ENCODE results near the gene TTF2. TPM values are rescaled to one million over a fixed set of nuclear protein-coding genes. Genes with fewer than 3 reads are reported as not detected.
A peak's percentile ranks its signal among the peaks of the same experiment; 100 is the strongest.

Gene TTF2
- polyA plus RNA-seq = 13.4 to 23.0 TPM (median 15.8 TPM) in 3 replicates
- 25.9 TPM for polyA plus RNA-seq (2011; ENCODE audit: low read depth)
- polyA plus RNA-seq (2011; cell fraction: cytosol; rRNA removed) = 9.0 and 9.4 TPM in 2 replicates
- 25.7 and 28.2 TPM in 2 replicates for polyA plus RNA-seq (2011; cell fraction: nucleus; rRNA removed)
- 9.2 and 16.5 TPM in 2 replicates for polyA plus RNA-seq (2012; ENCODE audit: low replicate concordance)
- polyA minus RNA-seq = 13.1 to 21.8 TPM (median 16.2 TPM) in 3 replicates
- polyA minus RNA-seq (2011; cell fraction: cytosol; rRNA and poly(A)+ RNA removed) = 5.6 TPM
- 11.4 and 19.6 TPM in 2 replicates for polyA minus RNA-seq (2011; cell fraction: nucleus; rRNA and poly(A)+ RNA removed)

- H3K4me2 ChIP-seq (ENCODE audit: control insufficient read depth, extremely low read depth, insufficient read depth, low read depth, low read length) = peak within 1 kb of the TSS; percentile 91
- no peaks in the 10 kb centered on the region for H4K20me1 ChIP-seq (ENCODE audit: control insufficient read depth, extremely low read depth, insufficient read depth, low read length)
- TF ChIP-seq, protein P1, sequence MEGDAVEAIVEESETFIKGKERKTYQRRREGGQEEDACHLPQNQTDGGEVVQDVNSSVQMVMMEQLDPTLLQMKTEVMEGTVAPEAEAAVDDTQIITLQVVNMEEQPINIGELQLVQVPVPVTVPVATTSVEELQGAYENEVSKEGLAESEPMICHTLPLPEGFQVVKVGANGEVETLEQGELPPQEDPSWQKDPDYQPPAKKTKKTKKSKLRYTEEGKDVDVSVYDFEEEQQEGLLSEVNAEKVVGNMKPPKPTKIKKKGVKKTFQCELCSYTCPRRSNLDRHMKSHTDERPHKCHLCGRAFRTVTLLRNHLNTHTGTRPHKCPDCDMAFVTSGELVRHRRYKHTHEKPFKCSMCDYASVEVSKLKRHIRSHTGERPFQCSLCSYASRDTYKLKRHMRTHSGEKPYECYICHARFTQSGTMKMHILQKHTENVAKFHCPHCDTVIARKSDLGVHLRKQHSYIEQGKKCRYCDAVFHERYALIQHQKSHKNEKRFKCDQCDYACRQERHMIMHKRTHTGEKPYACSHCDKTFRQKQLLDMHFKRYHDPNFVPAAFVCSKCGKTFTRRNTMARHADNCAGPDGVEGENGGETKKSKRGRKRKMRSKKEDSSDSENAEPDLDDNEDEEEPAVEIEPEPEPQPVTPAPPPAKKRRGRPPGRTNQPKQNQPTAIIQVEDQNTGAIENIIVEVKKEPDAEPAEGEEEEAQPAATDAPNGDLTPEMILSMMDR (optimal IDR thresholded peaks at IDR 0.05 in 1 of 3, IDR thresholded peaks at IDR 0.05 in 1 of 3, conservative IDR thresholded peaks at IDR 0.05 in 1 of 3; ENCODE audit: extremely low read depth in 1 of 3, insufficient read depth in 2 of 3, low read length in 3 of 3) = peak in 1 of 3 experiments; percentile 23
- no peak for TF ChIP-seq EZH2 (IDR thresholded peaks at IDR 0.05; ENCODE audit: low read length)
- H3K9me1 ChIP-seq (ENCODE audit: control insufficient read depth, extremely low read depth, insufficient read depth, low read length) = no peaks in the 10 kb centered on the region
- peaks cover 2% of the 10 kb centered on the region for H3K79me2 ChIP-seq (ENCODE audit: control insufficient read depth, insufficient read depth, low read length)
- H3K9ac ChIP-seq (ENCODE audit: control insufficient read depth, extremely low read depth, insufficient read depth, low read length) = peak within 1 kb of the TSS; percentile 98
- no peaks in the 10 kb centered on the region for H3K27me3 ChIP-seq (ENCODE audit: control insufficient read depth, extremely low read depth, insufficient read depth, low read length)
- peaks cover 0 to 2% of the 10 kb centered on the region in 2 experiments for H3K36me3 ChIP-seq (ENCODE audit: control insufficient read depth in 2 of 2, extremely low read depth in 1 of 2, insufficient read depth in 2 of 2, low read length in 2 of 2)
- DNase-seq (ENCODE audit: low read depth, low spot score) (peak; percentile 94), FAIRE-seq (peak; percentile 67)
- peak within 1 kb of the TSS; percentile 88 to 97 (median 93) for H3K4me3 ChIP-seq (ENCODE audit: control insufficient read depth in 2 of 3, extremely low read depth in 1 of 3, insufficient read depth in 2 of 3, low read depth in 1 of 3, low read length in 3 of 3)
- peak within 1 kb of the TSS; percentile 97 for H3K27ac ChIP-seq (ENCODE audit: control insufficient read depth, insufficient read depth, low read length)
- H2AFZ ChIP-seq (ENCODE audit: control insufficient read depth, low read length) = peak within 1 kb of the TSS; percentile 94
- no peaks in the 10 kb centered on the region for H3K9me3 ChIP-seq (ENCODE audit: control insufficient read depth, low read depth, low read length)
- dilution Hi-C loops (cut with MboI; ENCODE audit: extremely low pct_ligation_motif_present, low sequenced_read_pairs) = no loop called here
- H3K4me1 ChIP-seq (ENCODE audit: control insufficient read depth, extremely low read depth, insufficient read depth, low read length) = peaks cover 26% of the 10 kb centered on the region
Observed at GRCh38 chr1:117059678-117060440, at the start of gene TTF2. TSS of gene TTF2 (plus strand) at chr1:117060326. CDS start at chr1:117060347, 21 bp downstream.

- Histone ChIP-seq H3K4me2 (ENCODE audit: control insufficient read depth, extremely low read depth, insufficient read depth, low read depth, low read length) (no peak overlapping the region), H4K20me1 (ENCODE audit: control insufficient read depth, extremely low read depth, insufficient read depth, low read length) (no peaks in the 10 kb centered on the region), H3K9me1 (ENCODE audit: control insufficient read depth, extremely low read depth, insufficient read depth, low read length) (peaks cover 2% of the 10 kb centered on the region), H2AFZ (ENCODE audit: control insufficient read depth, low read length) (no peak overlapping the region), H3K9ac (ENCODE audit: control insufficient read depth, extremely low read depth, insufficient read depth, low read length) (no peak overlapping the region), H3K27ac (ENCODE audit: control insufficient read depth, insufficient read depth, low read length) (no peak overlapping the region), H3K79me2 (ENCODE audit: control insufficient read depth, insufficient read depth, low read length) (no peaks in the 10 kb centered on the region), H3K27me3 (ENCODE audit: control insufficient read depth, extremely low read depth, insufficient read depth, low read length) (no peaks in the 10 kb centered on the region), H3K4me1 (ENCODE audit: control insufficient read depth, extremely low read depth, insufficient read depth, low read length) (peaks cover 7% of the 10 kb centered on the region), H3K9me3 (ENCODE audit: control insufficient read depth, low read depth, low read length) (no peaks in the 10 kb centered on the region), H3K4me3 (ENCODE audit: control insufficient read depth in 2 of 3, extremely low read depth in 1 of 3, insufficient read depth in 2 of 3, low read depth in 1 of 3, low read length in 3 of 3) (no peak overlapping the region), H3K36me3 (ENCODE audit: control insufficient read depth in 2 of 2, extremely low read depth in 1 of 2, insufficient read depth in 2 of 2, low read length in 2 of 2) (peaks cover 0 to 5% of the 10 kb centered on the region in 2 experiments)
- TF ChIP-seq, protein P1 (optimal IDR thresholded peaks at IDR 0.05 in 1 of 3, IDR thresholded peaks at IDR 0.05 in 1 of 3, conservative IDR thresholded peaks at IDR 0.05 in 1 of 3; ENCODE audit: extremely low read depth in 1 of 3, insufficient read depth in 2 of 3, low read length in 3 of 3) = peak in 1 of 3 experiments; percentile 25
- no peak for TF ChIP-seq EZH2 (IDR thresholded peaks at IDR 0.05; ENCODE audit: low read length)
- dilution Hi-C loops (cut with MboI; ENCODE audit: extremely low pct_ligation_motif_present, low sequenced_read_pairs) = no loop called here
- DNase-seq (ENCODE audit: low read depth, low spot score) = no peak
- no peak for FAIRE-seq
Observed at GRCh38 chr1:117011334-117011733, 48.8 kb upstream of the TTF2 start.

Measured in keratinocyte (primary cell).